Measurements from ENCODE around the gene RWDD2A. TPM values are rescaled to one million over a fixed set of nuclear protein-coding genes. Genes with fewer than 3 reads are reported as not detected.

The RWDD2A gene
- total and polyA plus RNA-seq, 9 of the 15 experiments (the other 6 are each of a cell fraction or from before 2014, with no cell fraction given), result 1.6 to 4.7 (median 2.1) TPM

- ATAC-seq (no peak), FAIRE-seq (peak; percentile 23), DNase-seq (ENCODE audit: extremely low read depth in 1 of 4, low spot score in 3 of 4) (no peak)
- POLR2A ChIA-PET, result interaction anchor here (0.6 to 0.9 kb wide), 2 partner anchors 9 to 125 kb away, joined by 3 read pairs; no protein-coding TSS in a partner anchor
- peaks cover 45% of the 10 kb centered on the region for H3K36me3 ChIP-seq (ENCODE audit: control insufficient read depth, insufficient read depth, low read length)
- no peaks in the 10 kb centered on the region for H3K9me1 ChIP-seq (ENCODE audit: control insufficient read depth, insufficient read depth, low read length)
- peak overlapping the region; percentile 88 for H3K4me2 ChIP-seq (ENCODE audit: insufficient read depth, low read length)
- H3K27ac ChIP-seq (ENCODE audit: extremely low read depth, low read depth, low read length), result peak overlapping the region; percentile 87
- WGBS (ENCODE audit: insufficient coverage, low coverage, missing lambda C conversion rate), result 0% methylated on average over 4 of the region's 4 CpGs
- H3K4me3 ChIP-seq, result peak overlapping the region; percentile 97
- in situ Hi-C loops (cut with MboI) (loop anchor here (25.0 kb wide), 1 partner anchor 955 kb away; the partner anchor contains the start of gene IBTK), intact Hi-C loops (cut with micrococcal nuclease) (loop anchor here (2.0 kb wide), 1 partner anchor 124 kb away; no protein-coding TSS in a partner anchor)
- TF ChIP-seq ARID1B (IDR thresholded peaks at IDR 0.05), result no peak
- no peak for TF ChIP-seq RAD51 (IDR thresholded peaks at IDR 0.05; ENCODE audit: borderline replicate concordance, low read depth)
- TF ChIP-seq HDAC1 (IDR thresholded peaks at IDR 0.05), result no peak
- TF ChIP-seq COPS2 (conservative IDR thresholded peaks at IDR 0.05), result no peak
- TF ChIP-seq MCM2 (IDR thresholded peaks at IDR 0.05; ENCODE audit: low read depth), result no peak
- TF ChIP-seq ZNF174 (CRISPR knock-in tag; IDR thresholded peaks at IDR 0.05), result no peak
- TF ChIP-seq NFXL1 (CRISPR knock-in tag; IDR thresholded peaks at IDR 0.05), result no peak
- no peak for TF ChIP-seq ZNF134 (CRISPR knock-in tag; conservative IDR thresholded peaks at IDR 0.05)
- TF ChIP-seq SMAD1 (IDR thresholded peaks at IDR 0.05; ENCODE audit: low read depth, low read length, partially characterized antibody), result no peak
- no peak for TF ChIP-seq NFATC3 (IDR thresholded peaks at IDR 0.05)
- no peak for TF ChIP-seq CHCHD3 (CRISPR knock-in tag; IDR thresholded peaks at IDR 0.05)
- TF ChIP-seq CBX2 (IDR thresholded peaks at IDR 0.05; ENCODE audit: insufficient read depth, low read length, poor library complexity, severe bottlenecking), result no peak
- no peak for TF ChIP-seq ZNF511 (CRISPR knock-in tag; IDR thresholded peaks at IDR 0.05)
- TF ChIP-seq ZKSCAN3 (CRISPR knock-in tag; IDR thresholded peaks at IDR 0.05), result no peak
- peak overlapping the region; percentile 85 to 92 for H3K9ac ChIP-seq (ENCODE audit: insufficient read depth in 1 of 2, low read depth in 2 of 2, low read length in 2 of 2)
- H3K27me3 ChIP-seq (ENCODE audit: control insufficient read depth in 2 of 2, insufficient read depth in 2 of 2, low read length in 2 of 2), result no peaks in the 10 kb centered on the region
- H3K9me3 ChIP-seq (replicated peaks; ENCODE audit: control insufficient read depth, insufficient read depth, low read depth, low read length), result no peaks in the 10 kb centered on the region
- CTCF ChIA-PET (ENCODE audit: low intra/inter-chr PET ratio), result no interaction called here
- 0 out of 2 replicates have a peak, but pooled peaks cover 3% of the 10 kb centered on the region for H4K20me1 ChIP-seq (replicated peaks; ENCODE audit: control insufficient read depth, insufficient read depth, low read length)
- no TSS peak for BruUV-seq (replicated peaks)
- H3K79me2 ChIP-seq (ENCODE audit: control insufficient read depth, insufficient read depth, low read length), result peaks cover 42% of the 10 kb centered on the region
- H2AFZ ChIP-seq (ENCODE audit: low read depth, low read length), result peak overlapping the region; percentile 98
- peaks cover 6 to 14% of the 10 kb centered on the region in 2 experiments; a peak in 4 of 5 replicates for H3K4me1 ChIP-seq (replicated peaks in 1 of 2; ENCODE audit: control insufficient read depth in 2 of 2, insufficient read depth in 2 of 2, low read length in 2 of 2)
These were observed 701 bp upstream of the RWDD2A start for GRCh38 chr6:83192456-83192855.

Data from K562 (cell line).